Measurements from ENCODE around the gene LCN1.
"Not testable (repeated sequence)": the region's sequence is repeated elsewhere in the genome, so short reads cannot be mapped to it uniquely, and the experiment has no call there.

The LCN1 gene

GRCh38 chr9:135549478-135550343 lies 28.5 kb downstream of the LCN1 start:
- DNase-seq = not testable (repeated sequence)

- no peak for DNase-seq
Measured at GRCh38 chr9:135550344-135550918, 29.2 kb downstream of the LCN1 start.

GRCh38 chr9:135551031-135551430 lies 29.8 kb downstream of the LCN1 start:
- no peak for DNase-seq

GRCh38 chr9:135551456-135551855 lies 30.2 kb downstream of the LCN1 start:
- DNase-seq = no peak

GRCh38 chr9:135552021-135552697 lies 30.9 kb downstream of the LCN1 start:
- no peak for DNase-seq

GRCh38 chr9:135552698-135553171 lies 31.5 kb downstream of the LCN1 start:
- DNase-seq = no peak

GRCh38 chr9:135554718-135555117 lies 33.5 kb downstream of the LCN1 start:
- DNase-seq = no peak

GRCh38 chr9:135555203-135555602 lies 34.0 kb downstream of the LCN1 start:
- DNase-seq = peak; percentile 2

- no peak for DNase-seq
Measured at GRCh38 chr9:135555910-135556309, 34.7 kb downstream of the LCN1 start.

- no peak for DNase-seq
Measured at GRCh38 chr9:135559606-135560005, 38.4 kb downstream of the LCN1 start.

GRCh38 chr9:135561391-135562234 lies 40.4 kb downstream of the LCN1 start, which contains the start of gene PAEP:
Gene PAEP, plus strand, starts transcription at chr9:135561756.
- DNase-seq = no peak

- no peak for DNase-seq
Measured at GRCh38 chr9:135562235-135562745, 41.0 kb downstream of the LCN1 start.

GRCh38 chr9:135563039-135563476 lies 41.8 kb downstream of the LCN1 start:
- DNase-seq = no peak

- DNase-seq = no peak
Measured at GRCh38 chr9:135563858-135564257, 42.6 kb downstream of the LCN1 start.

- DNase-seq = no peak
Measured at GRCh38 chr9:135565141-135565628, 43.9 kb downstream of the LCN1 start.

- no peak for DNase-seq
Measured at GRCh38 chr9:135565636-135566035, 44.4 kb downstream of the LCN1 start.

GRCh38 chr9:135566552-135566951 lies 45.3 kb downstream of the LCN1 start:
- no peak for DNase-seq

GRCh38 chr9:135567311-135567710 lies 46.1 kb downstream of the LCN1 start:
- no peak for DNase-seq

- DNase-seq = no peak
Measured at GRCh38 chr9:135568026-135568425, 46.8 kb downstream of the LCN1 start.

GRCh38 chr9:135570456-135570855 lies 49.2 kb downstream of the LCN1 start:
- DNase-seq = no peak

GRCh38 chr9:135572233-135572632 lies 51.0 kb downstream of the LCN1 start:
- DNase-seq = no peak

- no peak for DNase-seq
Measured at GRCh38 chr9:135573124-135573523, 51.9 kb downstream of the LCN1 start.

Data from inflammatory macrophage treated with lipopolysaccharide for 4 hours (primary cell).